Body of pancreas (tissue), 4 donors: ENCODE measurements around the gene SYF2. TPM values are rescaled to one million over a fixed set of nuclear protein-coding genes. Genes with fewer than 3 reads are reported as not detected.

Experiments used
- ATAC-seq: fragments of 150-250 bp; one replicate; pipeline ENCODE4 v1.9.1; 2016
- DNase-seq, 4 donors: peaks; one replicate each; pipeline ENCODE4 v3.0.0-alpha.2; 2019
- H3K27ac ChIP-seq, 4 donors: fragments of 200-600 bp; sonication (generic); 1 replicate in 3 of 4; 2 replicates in 1 of 4; pipeline versions ENCODE4 v1.5.1 to v1.6.1; 2016 to 2019; ENCODE audit warnings: mild to moderate bottlenecking in 1 of 4, mixed read lengths in 1 of 4, moderate library complexity in 1 of 4
- H3K27me3 ChIP-seq, 2 donors: fragments of 200-600 bp; sonication (generic); one replicate each; pipeline ENCODE4 v1.6.0; 2016; ENCODE audit warnings: mild to moderate bottlenecking in 1 of 2
- H3K36me3 ChIP-seq, 2 donors: fragments of 200-600 bp; sonication (generic); replicated peaks in 1 of 2; 2 replicates each; pipeline ENCODE4 v1.5.1; 2016; ENCODE audit warnings: low read depth in 2 of 2; ENCODE audit not compliant: insufficient read depth in 1 of 2
- H3K4me1 ChIP-seq: fragments of 200-600 bp; sonication (generic); one replicate; pipeline ENCODE4 v1.6.0; 2016
- H3K4me3 ChIP-seq, 2 donors: fragments of 200-600 bp; sonication (generic); 1 replicate in 1 of 2; 2 replicates in 1 of 2; pipeline ENCODE4 v1.5.1; 2016 to 2019
- H3K9me3 ChIP-seq, 3 donors: fragments of 200-600 bp; sonication (generic); 1 replicate in 2 of 3; 2 replicates in 1 of 3; pipeline ENCODE4 v1.5.1; 2016
- CTCF ChIP-seq, 7 experiments: fragments of 450-650 bp in 4 of 7; fragments of 200-600 bp in 3 of 7; sonication (generic) in 3 of 7; IDR thresholded peaks; one replicate each; pipeline ENCODE4 v1.5.1; 2016 to 2019; ENCODE audit warnings: antibody characterized with exemption in 7 of 7
- POLR2A ChIP-seq, 3 donors: fragments of 450-650 bp; IDR thresholded peaks; one replicate each; pipeline ENCODE4 v1.6.1; 2016; ENCODE audit warnings: antibody characterized with exemption in 3 of 3, mild to moderate bottlenecking in 2 of 3
- WGBS, 2 donors: methylation state at CpG; one replicate each; pipeline ENCODE4 v1.1.5; 2017; 5-methylcytosine and 5-hydroxymethylcytosine counted together
- intact Hi-C: fragments of 100-400 bp; cut with DNase I; formaldehyde crosslinking; loops from one replicate; pipeline ENCODE4 v1.15.1; 2023
- total RNA-seq, 2 donors: library from RNA; depleted of rRNA; stranded (reverse); fragments of >200 nt; gene quantifications; one replicate each; pipeline ENCODE4 v1.1.0, GENCODE V29; 2016

The SYF2 gene
- total RNA-seq, 2 donors from 2014 or later, result 25.7 to 48.5 TPM

GRCh38 chr1:25209516-25209915, 22.8 kb downstream of the SYF2 start:
- intact Hi-C loops, result loop anchor here (10.0 kb wide), 1 partner anchor 275 kb away; the partner anchor contains the start of gene RUNX3
- no peaks in the 10 kb centered on the region for H3K4me1 ChIP-seq
- H3K9me3 ChIP-seq, result no peaks in the 10 kb centered on the region
- no peaks in the 10 kb centered on the region for H3K27me3 ChIP-seq
- DNase-seq (no peak), ATAC-seq (no peak)
- TF ChIP-seq CTCF (IDR thresholded peaks at IDR 0.05) (no peak), POLR2A (IDR thresholded peaks at IDR 0.05) (no peak)
- no peaks in the 10 kb centered on the region for H3K36me3 ChIP-seq
- H3K27ac ChIP-seq, result no peak overlapping the region
- no peak overlapping the region for H3K4me3 ChIP-seq
- whole genome bisulfite sequencing, 2 donors, result 76 to 83% methylated on average over 4 of the region's 4 CpGs

- Histone ChIP-seq H3K27ac (no peak overlapping the region), H3K4me3 (no peak overlapping the region), H3K36me3 (no peaks in the 10 kb centered on the region), H3K4me1 (no peaks in the 10 kb centered on the region), H3K27me3 (no peaks in the 10 kb centered on the region), H3K9me3 (no peaks in the 10 kb centered on the region)
- intact Hi-C loops, result loop anchor here (10.0 kb wide), 1 partner anchor 274 kb away; the partner anchor contains the start of gene RUNX3
- ATAC-seq (no peak), DNase-seq (no peak)
- TF ChIP-seq POLR2A (IDR thresholded peaks at IDR 0.05), result no peak
- no peak for TF ChIP-seq CTCF (IDR thresholded peaks at IDR 0.05)
- WGBS, 2 donors, result 34 to 39% methylated on average over 2 of the region's 2 CpGs
These were observed 23.6 kb downstream of the SYF2 start for GRCh38 chr1:25208561-25209222.

GRCh38 chr1:25208092-25208491, 24.2 kb downstream of the SYF2 start:
- Histone ChIP-seq H3K4me3 (no peak overlapping the region), H3K27ac (no peak overlapping the region), H3K36me3 (no peaks in the 10 kb centered on the region), H3K27me3 (no peaks in the 10 kb centered on the region), H3K4me1 (no peaks in the 10 kb centered on the region), H3K9me3 (no peaks in the 10 kb centered on the region)
- DNase-seq (no peak), ATAC-seq (no peak)
- intact Hi-C loops, result loop anchor here (10.0 kb wide), 1 partner anchor 273 kb away; the partner anchor contains the start of gene RUNX3
- no peak for TF ChIP-seq CTCF (IDR thresholded peaks at IDR 0.05)
- no peak for TF ChIP-seq POLR2A (IDR thresholded peaks at IDR 0.05)
- 64 to 72% methylated on average over 1 of the region's 1 CpG for WGBS, 2 donors

- WGBS, 2 donors, result 67 to 86% methylated on average over 5 of the region's 5 CpGs
- Histone ChIP-seq H3K36me3 (no peaks in the 10 kb centered on the region), H3K4me1 (no peaks in the 10 kb centered on the region), H3K4me3 (no peak overlapping the region), H3K27ac (no peak overlapping the region), H3K9me3 (no peaks in the 10 kb centered on the region), H3K27me3 (no peaks in the 10 kb centered on the region)
- ATAC-seq, result no peak
- intact Hi-C loops, result loop anchor here (10.0 kb wide), 1 partner anchor 271 kb away; the partner anchor contains the start of gene RUNX3
- TF ChIP-seq CTCF (IDR thresholded peaks at IDR 0.05) (no peak), POLR2A (IDR thresholded peaks at IDR 0.05) (no peak)
- DNase-seq, result no peak
These were observed 26.1 kb downstream of the SYF2 start for GRCh38 chr1:25206201-25206600.

GRCh38 chr1:25205786-25206185, 26.5 kb downstream of the SYF2 start:
- Histone ChIP-seq H3K36me3 (no peaks in the 10 kb centered on the region), H3K27ac (no peak overlapping the region), H3K4me1 (no peaks in the 10 kb centered on the region), H3K9me3 (no peaks in the 10 kb centered on the region), H3K27me3 (no peaks in the 10 kb centered on the region), H3K4me3 (no peak overlapping the region)
- WGBS, 2 donors, result 60 to 75% methylated on average over 5 of the region's 5 CpGs
- ATAC-seq (no peak), DNase-seq (no peak)
- intact Hi-C loops, result loop anchor here (10.0 kb wide), 1 partner anchor 271 kb away; the partner anchor contains the start of gene RUNX3
- TF ChIP-seq POLR2A (IDR thresholded peaks at IDR 0.05) (no peak), CTCF (IDR thresholded peaks at IDR 0.05) (no peak)
